Measurements from ENCODE around the gene RGS14.
"Not testable (repeated sequence)": the region's sequence is repeated elsewhere in the genome, so short reads cannot be mapped to it uniquely, and the experiment has no call there.

The RGS14 gene

DNA sequence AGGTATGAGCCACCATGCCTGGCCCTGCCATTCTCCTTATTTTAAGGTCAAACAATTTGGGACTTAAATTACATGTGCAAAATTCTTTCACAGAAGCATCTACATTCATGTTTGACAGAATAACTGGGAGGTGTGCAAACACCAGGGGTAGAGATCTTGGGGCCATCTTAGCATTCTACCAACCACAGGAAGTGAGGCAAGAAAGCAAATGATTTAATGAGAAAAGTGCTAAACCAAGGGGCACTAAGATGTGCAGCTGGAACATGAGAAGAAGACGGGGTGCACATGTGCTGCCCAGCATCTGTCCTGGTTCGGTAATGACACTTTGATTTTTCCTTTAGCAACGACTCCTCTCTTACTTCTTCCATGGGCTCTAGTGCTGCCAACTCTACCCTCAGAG, 52.9 kb downstream of the RGS14 start:
- H3K4me3 ChIP-seq (ENCODE audit: low read depth, low read length): no peak overlapping the region
- no peak for TF ChIP-seq CTCF (IDR thresholded peaks at IDR 0.05; ENCODE audit: low read depth, low read length)

DNA sequence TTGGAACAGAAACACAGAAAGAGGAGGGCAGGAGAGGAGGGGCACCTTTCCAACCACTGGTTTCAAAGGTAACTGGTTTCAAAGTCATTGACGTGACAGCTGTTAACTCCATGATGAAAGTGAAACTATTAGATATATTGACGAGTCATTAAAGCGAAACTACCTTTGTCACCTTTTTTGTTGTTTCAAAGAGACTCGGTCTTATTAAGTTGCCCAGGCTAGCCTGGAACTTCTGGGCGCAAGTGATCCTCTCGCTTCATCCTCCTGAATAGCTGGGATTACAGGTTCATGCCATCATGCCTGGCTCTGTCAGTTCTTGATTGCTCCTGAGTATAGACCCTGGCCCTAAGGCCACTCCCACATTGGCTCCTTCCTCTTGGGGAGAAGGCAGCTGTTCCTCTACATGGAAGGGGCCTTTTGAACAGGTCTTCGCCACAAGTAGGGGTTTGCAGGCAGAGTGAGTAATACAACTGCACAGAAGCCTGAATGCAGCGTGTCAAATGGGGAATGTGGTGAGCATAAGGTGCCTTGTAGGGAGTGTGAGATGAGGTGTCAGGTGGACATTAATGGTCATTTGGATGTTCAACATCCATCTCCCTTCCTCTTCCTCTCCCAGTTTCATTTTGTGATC, 55.0 kb downstream of the RGS14 start:
- no peak for TF ChIP-seq CTCF (IDR thresholded peaks at IDR 0.05; ENCODE audit: low read depth, low read length)
- no peak overlapping the region for H3K4me3 ChIP-seq (ENCODE audit: low read depth, low read length)

GRCh38 chr5:177414481-177414880, 56.8 kb downstream of the RGS14 start:
- H3K4me3 ChIP-seq (ENCODE audit: low read depth, low read length): no peak overlapping the region
- TF ChIP-seq CTCF (IDR thresholded peaks at IDR 0.05; ENCODE audit: low read depth, low read length): no peak

GRCh38 chr5:177417081-177417480, 59.4 kb downstream of the RGS14 start:
- H3K4me3 ChIP-seq (ENCODE audit: low read depth, low read length): not testable (repeated sequence)

DNA sequence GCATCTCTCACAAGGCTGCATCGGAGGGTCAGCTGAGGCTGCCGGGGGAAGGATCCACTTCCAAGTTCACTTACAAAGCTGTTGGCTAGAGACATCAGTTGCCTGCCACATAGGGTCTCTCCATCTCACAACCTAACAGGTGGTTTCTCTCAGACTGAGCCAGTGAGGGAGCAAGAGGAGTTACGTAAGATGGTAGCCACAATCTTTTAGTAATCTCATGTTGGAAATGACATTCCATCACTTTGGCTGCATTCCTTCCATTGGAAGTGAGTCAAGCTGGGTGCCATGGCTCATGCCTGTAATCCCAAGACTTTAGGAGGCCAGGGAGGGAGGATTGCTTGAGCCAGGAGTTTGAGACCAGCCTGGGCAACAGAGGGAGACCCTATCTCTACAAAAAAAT, 61.3 kb downstream of the RGS14 start:
- no peak for TF ChIP-seq CTCF (IDR thresholded peaks at IDR 0.05; ENCODE audit: low read depth, low read length)
- no peak overlapping the region for H3K4me3 ChIP-seq (ENCODE audit: low read depth, low read length)

- not testable (repeated sequence) for H3K4me3 ChIP-seq (ENCODE audit: low read depth, low read length)
Measured at GRCh38 chr5:177420472-177420871, 62.7 kb downstream of the RGS14 start.

GRCh38 chr5:177421062-177421798, 63.5 kb downstream of the RGS14 start:
- H3K4me3 ChIP-seq (ENCODE audit: low read depth, low read length): no peak overlapping the region
- no peak for TF ChIP-seq CTCF (IDR thresholded peaks at IDR 0.05; ENCODE audit: low read depth, low read length)
